HepG2 (cell line): Measurements from ENCODE around the gene RPP25L.

ENCODE experiments used
- ATF7 ChIP-seq, 2 experiments: fragments of 450-650 bp in 1 of 2; sonication (generic) in 1 of 2; formaldehyde crosslinking in 1 of 2; IDR thresholded peaks; 2 replicates each; pipeline versions ENCODE4 v1.4.0 to v1.6.1; 2016 to 2020; ENCODE audit warnings: antibody characterized with exemption in 1 of 2, mild to moderate bottlenecking in 1 of 2, missing genetic modification reagents in 1 of 2
- FOSL1 ChIP-seq: sonication (generic); formaldehyde crosslinking; IDR thresholded peaks from 2 replicates; pipeline ENCODE4 v1.9.0; 2021; ENCODE audit warnings: missing genetic modification reagents, borderline replicate concordance
- KAT7 ChIP-seq: IDR thresholded peaks from 2 replicates; pipeline ENCODE4 v1.6.1; 2018; ENCODE audit warnings: borderline replicate concordance, missing compliant biosample characterization
- PBX2 ChIP-seq: IDR thresholded peaks from 2 replicates; pipeline ENCODE4 v1.6.1; 2016; ENCODE audit warnings: control low read depth
- POLR2AphosphoS2 ChIP-seq: IDR thresholded peaks from 2 replicates; pipeline ENCODE4 v1.6.1; 2011; ENCODE audit warnings: low read depth, low read length, improper control_type of control experiment
- TF ChIP-seq, protein P1 (sequence below): sonication (generic); formaldehyde crosslinking; IDR thresholded peaks from 2 replicates; pipeline ENCODE4 v1.5.0; 2020; ENCODE audit warnings: mild to moderate bottlenecking, missing genetic modification reagents, moderate library complexity

DNA sequence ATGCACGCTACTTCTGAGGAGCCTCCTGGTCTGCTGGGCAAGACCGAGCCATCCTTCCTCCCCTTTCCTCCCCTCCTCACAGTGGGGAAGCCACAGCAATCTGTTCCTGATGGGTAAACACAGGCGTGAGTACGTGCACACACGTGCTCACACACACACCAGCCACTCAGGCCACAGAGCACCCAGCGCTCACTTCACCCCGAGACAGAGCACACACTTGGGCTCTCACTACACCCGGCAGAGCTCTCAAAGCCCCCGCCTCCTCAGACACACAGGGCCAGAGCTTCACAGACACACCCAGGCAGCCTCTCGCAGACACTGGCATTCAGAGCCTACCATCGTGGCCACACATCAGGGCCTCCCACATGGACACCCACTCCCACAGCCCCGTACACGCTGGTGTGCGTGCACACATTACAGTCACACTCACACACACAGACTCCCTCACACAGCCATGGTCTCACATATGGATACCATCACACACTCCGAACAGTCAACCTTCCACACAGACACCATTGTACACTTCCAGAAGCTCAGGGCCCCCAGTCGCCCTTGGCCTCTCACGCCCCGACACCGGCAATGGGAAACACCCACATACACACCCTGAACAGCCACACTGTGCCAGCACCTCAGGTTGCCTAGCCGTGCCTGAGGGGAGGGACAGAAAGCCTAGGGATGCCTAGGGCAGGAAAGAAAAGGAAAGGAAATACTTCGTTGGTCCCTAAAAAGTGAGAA is 35.9 kb downstream of the RPP25L start:
- TF ChIP-seq ATF7 (IDR thresholded peaks at IDR 0.05) (no peak), ATF7 (CRISPR knock-in tag; IDR thresholded peaks at IDR 0.05) (no peak), KAT7 (CRISPR knock-in tag) (no peak), POLR2AphosphoS2 (no peak), PBX2 (CRISPR knock-in tag) (no peak), FOSL1 (CRISPR knock-in tag) (no peak)
- TF ChIP-seq, protein P1, sequence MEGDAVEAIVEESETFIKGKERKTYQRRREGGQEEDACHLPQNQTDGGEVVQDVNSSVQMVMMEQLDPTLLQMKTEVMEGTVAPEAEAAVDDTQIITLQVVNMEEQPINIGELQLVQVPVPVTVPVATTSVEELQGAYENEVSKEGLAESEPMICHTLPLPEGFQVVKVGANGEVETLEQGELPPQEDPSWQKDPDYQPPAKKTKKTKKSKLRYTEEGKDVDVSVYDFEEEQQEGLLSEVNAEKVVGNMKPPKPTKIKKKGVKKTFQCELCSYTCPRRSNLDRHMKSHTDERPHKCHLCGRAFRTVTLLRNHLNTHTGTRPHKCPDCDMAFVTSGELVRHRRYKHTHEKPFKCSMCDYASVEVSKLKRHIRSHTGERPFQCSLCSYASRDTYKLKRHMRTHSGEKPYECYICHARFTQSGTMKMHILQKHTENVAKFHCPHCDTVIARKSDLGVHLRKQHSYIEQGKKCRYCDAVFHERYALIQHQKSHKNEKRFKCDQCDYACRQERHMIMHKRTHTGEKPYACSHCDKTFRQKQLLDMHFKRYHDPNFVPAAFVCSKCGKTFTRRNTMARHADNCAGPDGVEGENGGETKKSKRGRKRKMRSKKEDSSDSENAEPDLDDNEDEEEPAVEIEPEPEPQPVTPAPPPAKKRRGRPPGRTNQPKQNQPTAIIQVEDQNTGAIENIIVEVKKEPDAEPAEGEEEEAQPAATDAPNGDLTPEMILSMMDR (CRISPR knock-in tag) = no peak
